HepG2 (cell line): ENCODE results near the gene CIAO2B. TPM values are rescaled to one million over a fixed set of nuclear protein-coding genes. Genes with fewer than 3 reads are reported as not detected.

Source experiments
- AGO2 ChIP-seq: fragments of 200-400 bp; formaldehyde crosslinking; optimal IDR thresholded peaks from 2 replicates; pipeline ENCODE3; 2017; ENCODE audit warnings: mild to moderate bottlenecking, low read depth, low read length, moderate library complexity
- ARNTL ChIP-seq: sonication (generic); formaldehyde crosslinking; IDR thresholded peaks from 2 replicates; pipeline ENCODE4 v1.4.0; 2020; ENCODE audit warnings: mild to moderate bottlenecking, missing genetic modification reagents
- BCL6 ChIP-seq: IDR thresholded peaks from 2 replicates; pipeline ENCODE4 v1.6.1; 2016; ENCODE audit warnings: missing genetic modification reagents, missing compliant biosample characterization
- HNRNPUL1 ChIP-seq: fragments of 200-400 bp; formaldehyde crosslinking; IDR thresholded peaks from 2 replicates; pipeline ENCODE4 v1.6.1; 2017; ENCODE audit warnings: low read depth, mild to moderate bottlenecking, low read length, moderate library complexity
- IRF2 ChIP-seq: IDR thresholded peaks from 2 replicates; pipeline ENCODE4 v1.6.1; 2018; ENCODE audit warnings: missing genetic modification reagents, missing compliant biosample characterization
- JDP2 ChIP-seq: sonication (generic); formaldehyde crosslinking; IDR thresholded peaks from 2 replicates; pipeline ENCODE4 v1.8.1; 2022; ENCODE audit warnings: missing genetic modification reagents, borderline replicate concordance
- KMT2B ChIP-seq: IDR thresholded peaks from 2 replicates; pipeline ENCODE4 v1.6.1; 2016; ENCODE audit warnings: missing genetic modification reagents, missing compliant biosample characterization
- MTA3 ChIP-seq: sonication (generic); formaldehyde crosslinking; IDR thresholded peaks from 2 replicates; pipeline ENCODE4 v1.4.0; 2020; ENCODE audit warnings: missing genetic modification reagents
- NCOA1 ChIP-seq: sonication (generic); formaldehyde crosslinking; IDR thresholded peaks from 2 replicates; pipeline ENCODE4 v1.9.0; 2021; ENCODE audit warnings: missing genetic modification reagents
- NONO ChIP-seq, 2 experiments: fragments of 450-650 bp in 1 of 2; sonication (generic) in 1 of 2; formaldehyde crosslinking in 1 of 2; IDR thresholded peaks in 1 of 2; conservative IDR thresholded peaks in 1 of 2; 2 replicates each; pipeline versions ENCODE4 v1.6.1 to v1.8.0; 2017 to 2022; ENCODE audit warnings: mild to moderate bottlenecking in 1 of 2, missing genetic modification reagents in 1 of 2, moderate library complexity in 1 of 2
- POGK ChIP-seq: sonication (generic); formaldehyde crosslinking; conservative IDR thresholded peaks from 2 replicates; pipeline ENCODE4 v1.8.0; 2022; ENCODE audit warnings: mild to moderate bottlenecking, moderate library complexity, missing genetic modification reagents
- THAP8 ChIP-seq: sonication (generic); formaldehyde crosslinking; IDR thresholded peaks from 2 replicates; pipeline ENCODE4 v1.5.1; 2020; ENCODE audit warnings: missing genetic modification reagents, mild to moderate bottlenecking, borderline replicate concordance
- TSC22D2 ChIP-seq: sonication (generic); formaldehyde crosslinking; IDR thresholded peaks from 2 replicates; pipeline ENCODE4 v1.5.1; 2020; ENCODE audit warnings: missing genetic modification reagents, mild to moderate bottlenecking, borderline replicate concordance
- ZNF142 ChIP-seq: sonication (generic); formaldehyde crosslinking; IDR thresholded peaks from 2 replicates; pipeline ENCODE4 v1.4.0; 2020; ENCODE audit warnings: missing genetic modification reagents
- ZNF547 ChIP-seq: sonication (generic); formaldehyde crosslinking; IDR thresholded peaks from 2 replicates; pipeline ENCODE4 v1.5.1; 2020; ENCODE audit warnings: mild to moderate bottlenecking, missing genetic modification reagents
- ZNF564 ChIP-seq: sonication (generic); formaldehyde crosslinking; IDR thresholded peaks from 2 replicates; pipeline ENCODE4 v1.8.1; 2023; ENCODE audit warnings: mild to moderate bottlenecking, missing genetic modification reagents
- ZNF576 ChIP-seq: sonication (generic); formaldehyde crosslinking; IDR thresholded peaks from 2 replicates; pipeline ENCODE4 v1.4.0; 2020; ENCODE audit warnings: mild to moderate bottlenecking, missing genetic modification reagents
- ZNF841 ChIP-seq: sonication (generic); formaldehyde crosslinking; IDR thresholded peaks from 2 replicates; pipeline ENCODE4 v1.8.1; 2023; ENCODE audit warnings: missing genetic modification reagents, borderline replicate concordance
- ZNF879 ChIP-seq: sonication (generic); formaldehyde crosslinking; IDR thresholded peaks from 2 replicates; pipeline ENCODE4 v1.8.1; 2023; ENCODE audit warnings: missing genetic modification reagents
- ZNF883 ChIP-seq: sonication (generic); formaldehyde crosslinking; IDR thresholded peaks from 2 replicates; pipeline ENCODE4 v1.5.1; 2020; ENCODE audit warnings: mild to moderate bottlenecking, missing genetic modification reagents; ENCODE audit errors: not compliant biosample characterization
- ZSCAN29 ChIP-seq: sonication (generic); formaldehyde crosslinking; conservative IDR thresholded peaks from 2 replicates; pipeline ENCODE4 v1.4.0; 2020; ENCODE audit warnings: mild to moderate bottlenecking, missing genetic modification reagents
- polyA plus RNA-seq, 8 experiments: library from polyadenylated mRNA; depleted of rRNA in 3 of 8; stranded (reverse) in 7 of 8; unstranded in 1 of 8; fragments of >200 nt; fragmentation: Illumina TruSeq in 4 of 8; extraction: Trizol in 4 of 8; gene quantifications; 2 replicates each; pipeline versions ENCODE4 v1.2.1 to v1.2.3, GENCODE V29; 2011 to 2016; ENCODE audit warnings: low read depth in 4 of 8, missing spikeins in 1 of 8, mixed read lengths in 1 of 8; ENCODE audit not compliant: insufficient read depth in 1 of 8
- total RNA-seq, 5 experiments: library from RNA; depleted of rRNA; stranded (reverse); fragments of >200 nt; fragmentation: Illumina TruSeq; extraction: Trizol; gene quantifications; 2 replicates each; pipeline ENCODE4 v1.2.3, GENCODE V29; 2016; ENCODE audit warnings: low read depth in 1 of 5

CIAO2B gene
- total and polyA plus RNA-seq, 2 of the 13 experiments (the other 11 are each of a cell fraction or from before 2014, with no cell fraction given), result 157 to 293 TPM

- TF ChIP-seq ZNF142 (CRISPR knock-in tag) (0 out of 2 replicates have a peak, but pooled peaks have one; percentile 26), POGK (CRISPR knock-in tag) (no peak; the same call in 1 of the 2 replicates), ZNF576 (CRISPR knock-in tag) (peak; percentile 69; the same call in 1 of the 2 replicates), JDP2 (no peak), HNRNPUL1 (no peak), ARNTL (CRISPR knock-in tag) (no peak), MTA3 (CRISPR knock-in tag) (no peak), ZSCAN29 (CRISPR knock-in tag) (no peak), ZNF841 (CRISPR knock-in tag) (peak; percentile 86; the same call in 1 of the 2 replicates), ZNF547 (CRISPR knock-in tag) (peak; percentile 93), ZNF879 (CRISPR knock-in tag) (no peak), BCL6 (CRISPR knock-in tag) (no peak), AGO2 (peak; percentile 90), THAP8 (peak; percentile 25; the same call in 1 of the 2 replicates), ZNF883 (peak; percentile 67), ZNF564 (no peak; the same call in 1 of the 2 replicates), IRF2 (peak; percentile 73; the same call in 1 of the 2 replicates), NCOA1 (no peak), KMT2B (CRISPR knock-in tag) (peak; percentile 38; the same call in 1 of the 2 replicates), TSC22D2 (CRISPR knock-in tag) (no peak), NONO (IDR thresholded peaks at IDR 0.05) (no peak), NONO (CRISPR knock-in tag; conservative IDR thresholded peaks at IDR 0.05) (peak; percentile 97)
Measured at GRCh38 chr16:66935314-66936011, 1.3 kb upstream of the CIAO2B start, which contains the start of gene CES2 (continued).
